DND-41 (cell line): Measurements from ENCODE around the gene OR5A1.
"Not testable (repeated sequence)": the region's sequence is repeated elsewhere in the genome, so short reads cannot be mapped to it uniquely, and the experiment has no call there.

Experiments
- ATAC-seq: fragments of 200-7000 bp; cut with Tn5 transposase; 3 replicates; pipeline ENCODE4 v1.9.1; 2021; ENCODE audit warnings: low read depth; ENCODE audit not compliant: insufficient read depth
- DNase-seq: peaks from one replicate; pipeline ENCODE4 v3.0.0-alpha.2; 2020
- H2AFZ ChIP-seq: 2 replicates; pipeline ENCODE4 v1.6.0; 2012; ENCODE audit warnings: low read depth, low read length
- H3K27ac ChIP-seq: 2 replicates; pipeline ENCODE4 v1.5.1; 2012; ENCODE audit warnings: low read length, inconsistent platforms
- H3K27me3 ChIP-seq: fragments of 200-600 bp; sonication (generic); 2 replicates; pipeline ENCODE4 v1.6.0; 2012; ENCODE audit warnings: low read length, mild to moderate bottlenecking, inconsistent platforms; ENCODE audit not compliant: insufficient read depth, poor library complexity
- H3K36me3 ChIP-seq: 2 replicates; pipeline ENCODE4 v1.5.1; 2012; ENCODE audit warnings: low read length, inconsistent platforms; ENCODE audit not compliant: insufficient read depth
- H3K4me1 ChIP-seq: 2 replicates; pipeline ENCODE4 v1.5.1; 2012; ENCODE audit warnings: mild to moderate bottlenecking, low read length; ENCODE audit not compliant: insufficient read depth
- H3K4me2 ChIP-seq: 2 replicates; pipeline ENCODE4 v1.6.0; 2012; ENCODE audit warnings: mild to moderate bottlenecking, moderate library complexity, low read length, inconsistent platforms; ENCODE audit not compliant: insufficient read depth
- H3K4me3 ChIP-seq, 2 experiments: fragments of 200-600 bp in 1 of 2; shearing (Covaris generic) in 1 of 2; 2 replicates each; pipeline ENCODE4 v1.5.1; 2012 to 2016; ENCODE audit warnings: inconsistent platforms in 2 of 2, low read length in 2 of 2, mild to moderate bottlenecking in 2 of 2, low read depth in 1 of 2, moderate library complexity in 1 of 2
- H3K79me2 ChIP-seq: 2 replicates; pipeline ENCODE4 v1.6.0; 2012; ENCODE audit warnings: low read length, inconsistent platforms; ENCODE audit not compliant: insufficient read depth
- H3K9ac ChIP-seq: 2 replicates; pipeline ENCODE4 v1.6.0; 2012; ENCODE audit warnings: low read depth, mild to moderate bottlenecking, inconsistent platforms, low read length, moderate library complexity
- H3K9me3 ChIP-seq: 2 replicates; pipeline ENCODE4 v1.5.1; 2012; ENCODE audit warnings: low read length, moderate library complexity, mild to moderate bottlenecking, inconsistent platforms; ENCODE audit not compliant: insufficient read depth, severe bottlenecking
- H4K20me1 ChIP-seq: 2 replicates; pipeline ENCODE4 v1.6.0; 2012; ENCODE audit warnings: low read length; ENCODE audit not compliant: insufficient read depth
- EZH2 ChIP-seq: IDR thresholded peaks from 3 replicates; pipeline ENCODE4 v1.6.1; 2012; ENCODE audit warnings: borderline replicate concordance, low read depth, mild to moderate bottlenecking, moderate library complexity, low read length, inconsistent platforms; ENCODE audit not compliant: severe bottlenecking
- TF ChIP-seq, protein P1 (sequence below): IDR thresholded peaks from 2 replicates; pipeline ENCODE4 v1.5.1; 2012; ENCODE audit warnings: borderline replicate concordance, low read length, moderate library complexity, mild to moderate bottlenecking; ENCODE audit not compliant: poor library complexity, severe bottlenecking; ENCODE audit errors: extremely low read depth

The OR5A1 gene

DNA sequence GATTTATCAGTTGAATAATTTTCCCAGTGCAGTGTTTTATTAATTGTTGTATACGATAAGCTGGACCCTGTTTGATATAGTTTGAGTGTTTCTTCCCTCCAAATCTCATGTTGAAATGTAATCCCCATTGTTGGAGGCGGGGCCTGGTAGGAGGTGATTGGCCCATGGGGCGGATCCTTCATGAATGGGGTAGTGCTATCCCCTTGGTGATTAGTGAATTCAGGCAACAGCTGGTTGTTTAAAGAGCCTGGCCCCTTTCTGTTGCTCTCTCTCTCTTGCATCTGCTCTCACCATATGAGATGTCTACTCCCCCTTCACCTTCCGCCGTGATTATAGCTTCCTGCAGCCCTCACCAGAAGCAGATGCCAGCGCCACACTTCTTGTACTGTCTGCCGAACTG lies 1.5 kb downstream of the OR5A1 start:
- no peak for DNase-seq
- H4K20me1 ChIP-seq: no peaks in the 10 kb centered on the region
- no peak overlapping the region for H2AFZ ChIP-seq
- TF ChIP-seq EZH2: no peak
- TF ChIP-seq, protein P1, sequence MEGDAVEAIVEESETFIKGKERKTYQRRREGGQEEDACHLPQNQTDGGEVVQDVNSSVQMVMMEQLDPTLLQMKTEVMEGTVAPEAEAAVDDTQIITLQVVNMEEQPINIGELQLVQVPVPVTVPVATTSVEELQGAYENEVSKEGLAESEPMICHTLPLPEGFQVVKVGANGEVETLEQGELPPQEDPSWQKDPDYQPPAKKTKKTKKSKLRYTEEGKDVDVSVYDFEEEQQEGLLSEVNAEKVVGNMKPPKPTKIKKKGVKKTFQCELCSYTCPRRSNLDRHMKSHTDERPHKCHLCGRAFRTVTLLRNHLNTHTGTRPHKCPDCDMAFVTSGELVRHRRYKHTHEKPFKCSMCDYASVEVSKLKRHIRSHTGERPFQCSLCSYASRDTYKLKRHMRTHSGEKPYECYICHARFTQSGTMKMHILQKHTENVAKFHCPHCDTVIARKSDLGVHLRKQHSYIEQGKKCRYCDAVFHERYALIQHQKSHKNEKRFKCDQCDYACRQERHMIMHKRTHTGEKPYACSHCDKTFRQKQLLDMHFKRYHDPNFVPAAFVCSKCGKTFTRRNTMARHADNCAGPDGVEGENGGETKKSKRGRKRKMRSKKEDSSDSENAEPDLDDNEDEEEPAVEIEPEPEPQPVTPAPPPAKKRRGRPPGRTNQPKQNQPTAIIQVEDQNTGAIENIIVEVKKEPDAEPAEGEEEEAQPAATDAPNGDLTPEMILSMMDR: no peak
- H3K4me3 ChIP-seq: no peak overlapping the region
- no peak for ATAC-seq
- H3K79me2 ChIP-seq: no peaks in the 10 kb centered on the region
- no peaks in the 10 kb centered on the region for H3K9me3 ChIP-seq
- H3K4me1 ChIP-seq: no peaks in the 10 kb centered on the region
- peaks cover 4% of the 10 kb centered on the region for H3K27me3 ChIP-seq
- H3K27ac ChIP-seq: no peak overlapping the region
- H3K4me2 ChIP-seq: no peak overlapping the region
- no peak overlapping the region for H3K9ac ChIP-seq
- no peaks in the 10 kb centered on the region for H3K36me3 ChIP-seq

DNA sequence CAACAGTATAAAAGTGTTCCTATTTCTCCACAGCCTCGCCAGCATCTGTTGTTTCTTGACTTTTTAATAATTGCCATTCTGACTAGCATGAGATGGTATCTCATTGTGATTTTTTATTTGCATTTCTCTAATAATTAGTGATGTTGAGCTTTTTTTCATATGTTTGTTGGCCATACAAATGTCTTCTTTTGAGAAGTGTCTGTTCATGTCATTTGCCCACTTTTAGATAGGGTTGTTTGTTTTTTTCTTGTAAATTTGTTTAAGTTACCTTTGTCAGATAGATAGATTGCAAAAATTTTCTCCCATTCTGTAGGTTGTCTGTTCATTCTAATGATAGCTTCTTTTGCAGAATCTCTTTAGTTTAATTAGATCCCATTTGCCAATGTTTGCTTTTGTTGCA lies 9.4 kb downstream of the OR5A1 start:
- not testable (repeated sequence) for H3K9ac ChIP-seq, ATAC-seq, H3K4me2 ChIP-seq, H3K36me3 ChIP-seq, H3K4me3 ChIP-seq, H3K9me3 ChIP-seq, H3K27me3 ChIP-seq, H2AFZ ChIP-seq, DNase-seq, H4K20me1 ChIP-seq, H3K79me2 ChIP-seq, H3K27ac ChIP-seq, H3K4me1 ChIP-seq

DNA sequence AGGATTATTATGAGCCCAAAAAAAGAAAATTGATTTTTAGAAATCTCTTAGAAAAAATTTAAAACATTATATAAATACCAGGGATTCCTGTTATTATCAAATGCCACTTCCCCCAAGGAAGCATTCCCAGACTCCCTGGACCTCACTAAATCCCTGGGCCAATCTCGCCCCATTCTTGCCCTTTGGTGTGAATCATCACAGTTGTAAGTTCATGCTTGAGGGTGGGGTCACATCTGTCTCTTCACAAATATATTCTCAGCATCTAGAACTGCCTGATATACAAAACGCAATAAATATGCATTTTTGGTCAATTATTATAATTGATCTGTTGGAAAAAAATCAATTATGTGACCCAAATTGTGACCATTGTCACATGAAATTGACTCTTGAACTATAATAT lies 12.2 kb downstream of the OR5A1 start:
- Histone ChIP-seq H2AFZ (no peak overlapping the region), H4K20me1 (no peaks in the 10 kb centered on the region), H3K27me3 (no peaks in the 10 kb centered on the region), H3K79me2 (no peaks in the 10 kb centered on the region), H3K36me3 (no peaks in the 10 kb centered on the region), H3K27ac (no peak overlapping the region), H3K9me3 (no peaks in the 10 kb centered on the region), H3K9ac (no peak overlapping the region), H3K4me1 (no peaks in the 10 kb centered on the region), H3K4me2 (no peak overlapping the region), H3K4me3 (no peak overlapping the region)
- no peak for ATAC-seq
- no peak for TF ChIP-seq EZH2
- TF ChIP-seq, protein P1: no peak
- DNase-seq: no peak

DNA sequence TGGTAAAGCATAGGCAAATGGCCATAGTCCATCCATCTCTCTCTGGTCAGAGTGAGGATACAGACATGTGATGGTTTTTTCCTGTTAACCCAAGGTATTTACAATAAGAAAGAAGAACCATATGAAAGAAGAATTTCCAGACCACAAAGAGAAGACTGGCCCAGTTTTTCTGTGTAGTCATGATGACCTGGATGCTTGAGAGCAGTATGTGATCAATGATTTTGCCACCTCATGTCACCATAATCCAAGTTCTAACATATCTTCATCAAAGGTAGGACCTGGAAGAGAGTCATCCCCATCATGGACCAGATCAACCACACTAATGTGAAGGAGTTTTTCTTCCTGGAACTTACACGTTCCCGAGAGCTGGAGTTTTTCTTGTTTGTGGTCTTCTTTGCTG lies 20.4 kb downstream of the OR5A1 start, which contains the start of gene OR4D6:
Gene OR4D6 (plus strand): TSS at position 301 of the 400 bp plus-strand sequence. CDS start 0 bp downstream, at position 301.
- no peaks in the 10 kb centered on the region for H3K79me2 ChIP-seq
- no peak within 1 kb of the TSS for H3K9ac ChIP-seq
- ATAC-seq: no peak
- no peaks in the 10 kb centered on the region for H3K27me3 ChIP-seq
- H3K4me1 ChIP-seq: no peaks in the 10 kb centered on the region
- TF ChIP-seq EZH2: no peak
- H3K4me3 ChIP-seq: no peak within 1 kb of the TSS
- no peaks in the 10 kb centered on the region for H3K9me3 ChIP-seq
- no peak for DNase-seq
- no peak within 1 kb of the TSS for H2AFZ ChIP-seq
- H3K4me2 ChIP-seq: no peak within 1 kb of the TSS
- H3K36me3 ChIP-seq: no peaks in the 10 kb centered on the region
- no peak within 1 kb of the TSS for H3K27ac ChIP-seq
- no peaks in the 10 kb centered on the region for H4K20me1 ChIP-seq
